Osteoblast (primary cell): ENCODE results near the gene C18orf32. TPM values are rescaled to one million over a fixed set of nuclear protein-coding genes. Genes with fewer than 3 reads are reported as not detected.

Experiments
- DNase-seq: peaks from one replicate; pipeline ENCODE4 v3.0.0; 2011; ENCODE audit warnings: low spot score, mixed read lengths; ENCODE audit not compliant: insufficient read length; ENCODE audit errors: missing footprints
- H2AFZ ChIP-seq: 2 replicates; pipeline ENCODE4 v1.6.0; 2011; ENCODE audit warnings: mild to moderate bottlenecking, low read length
- H3K27ac ChIP-seq: 2 replicates; pipeline ENCODE4 v1.5.1; 2011; ENCODE audit warnings: mild to moderate bottlenecking, low read depth, low read length, moderate library complexity
- H3K27me3 ChIP-seq: 2 replicates; pipeline ENCODE4 v1.6.0; 2012; ENCODE audit warnings: mild to moderate bottlenecking, control low read depth, inconsistent platforms, low read length, moderate library complexity; ENCODE audit not compliant: insufficient read depth
- H3K36me3 ChIP-seq: 2 replicates; pipeline ENCODE4 v1.5.1; 2011; ENCODE audit warnings: mild to moderate bottlenecking, low read length, control low read depth, moderate library complexity; ENCODE audit not compliant: insufficient read depth
- H3K4me1 ChIP-seq: 2 replicates; pipeline ENCODE4 v1.5.1; 2011; ENCODE audit warnings: mild to moderate bottlenecking, low read length, control low read depth, moderate library complexity; ENCODE audit not compliant: insufficient read depth
- H3K4me2 ChIP-seq: 2 replicates; pipeline ENCODE4 v1.6.0; 2011; ENCODE audit warnings: mild to moderate bottlenecking, low read length; ENCODE audit not compliant: insufficient read depth
- H3K4me3 ChIP-seq: fragments of 200-600 bp; sonication (generic); 3 replicates; pipeline ENCODE4 v1.5.1; 2012; ENCODE audit warnings: mild to moderate bottlenecking, low read length, inconsistent platforms; ENCODE audit not compliant: insufficient read depth
- H3K79me2 ChIP-seq: 2 replicates; pipeline ENCODE4 v1.6.0; 2012; ENCODE audit warnings: mild to moderate bottlenecking, low read length, control low read depth, inconsistent platforms; ENCODE audit not compliant: insufficient read depth
- H3K9me3 ChIP-seq: 2 replicates; pipeline ENCODE4 v1.5.1; 2011; ENCODE audit warnings: low read depth, low read length, control low read depth
- H4K20me1 ChIP-seq: 2 replicates; pipeline ENCODE4 v1.6.0; 2012; ENCODE audit warnings: mild to moderate bottlenecking, low read length, control low read depth; ENCODE audit not compliant: insufficient read depth
- total RNA-seq: library from RNA; depleted of rRNA; stranded (reverse); fragments of >200 nt; gene quantifications from 2 replicates; pipeline ENCODE4 v1.2.3, GENCODE V29; 2012
- TF ChIP-seq, protein P1 (sequence below): IDR thresholded peaks from 2 replicates; pipeline ENCODE4 v1.5.1; 2011; ENCODE audit warnings: mild to moderate bottlenecking, low read depth, low read length, moderate library complexity; ENCODE audit errors: extremely low read depth

Gene C18orf32
- total RNA-seq, 1 donor: 16.6 TPM

DNA sequence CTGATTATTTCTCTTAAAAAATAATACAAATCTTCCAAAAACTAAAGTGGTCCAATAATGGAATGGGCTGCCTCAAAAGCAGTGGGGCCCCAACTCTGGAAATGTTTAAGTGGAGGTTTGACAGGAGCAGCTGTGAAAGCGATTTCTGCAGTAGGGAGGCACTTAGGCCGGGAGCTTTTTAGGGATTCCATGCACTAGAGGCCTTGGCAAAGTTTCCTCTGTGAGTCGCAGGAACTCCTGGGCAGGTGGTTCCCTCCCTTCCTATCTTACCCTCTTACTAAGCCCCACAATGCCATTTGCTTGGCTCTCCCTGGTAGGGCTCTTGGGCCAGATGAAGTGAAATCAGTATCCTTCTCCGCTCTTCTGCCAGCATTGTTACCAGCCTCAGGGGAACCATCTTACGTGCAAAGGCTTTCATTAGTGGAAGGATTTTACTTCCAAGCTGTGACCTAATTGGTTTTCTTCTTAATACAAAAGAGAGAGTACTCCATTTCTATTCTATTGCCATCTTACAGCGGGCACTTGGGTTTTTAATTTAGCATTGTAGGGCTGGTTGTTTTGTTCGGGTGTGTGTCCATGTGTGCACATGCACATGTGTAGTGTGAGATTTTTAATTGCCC is 34.3 kb upstream of the C18orf32 start:
- no peaks in the 10 kb centered on the region for H3K36me3 ChIP-seq
- no peaks in the 10 kb centered on the region for H3K4me1 ChIP-seq
- no peaks in the 10 kb centered on the region for H3K79me2 ChIP-seq
- no peak overlapping the region for H2AFZ ChIP-seq
- no peaks in the 10 kb centered on the region for H3K27me3 ChIP-seq
- no peaks in the 10 kb centered on the region for H4K20me1 ChIP-seq
- DNase-seq: no peak
- TF ChIP-seq, protein P1, sequence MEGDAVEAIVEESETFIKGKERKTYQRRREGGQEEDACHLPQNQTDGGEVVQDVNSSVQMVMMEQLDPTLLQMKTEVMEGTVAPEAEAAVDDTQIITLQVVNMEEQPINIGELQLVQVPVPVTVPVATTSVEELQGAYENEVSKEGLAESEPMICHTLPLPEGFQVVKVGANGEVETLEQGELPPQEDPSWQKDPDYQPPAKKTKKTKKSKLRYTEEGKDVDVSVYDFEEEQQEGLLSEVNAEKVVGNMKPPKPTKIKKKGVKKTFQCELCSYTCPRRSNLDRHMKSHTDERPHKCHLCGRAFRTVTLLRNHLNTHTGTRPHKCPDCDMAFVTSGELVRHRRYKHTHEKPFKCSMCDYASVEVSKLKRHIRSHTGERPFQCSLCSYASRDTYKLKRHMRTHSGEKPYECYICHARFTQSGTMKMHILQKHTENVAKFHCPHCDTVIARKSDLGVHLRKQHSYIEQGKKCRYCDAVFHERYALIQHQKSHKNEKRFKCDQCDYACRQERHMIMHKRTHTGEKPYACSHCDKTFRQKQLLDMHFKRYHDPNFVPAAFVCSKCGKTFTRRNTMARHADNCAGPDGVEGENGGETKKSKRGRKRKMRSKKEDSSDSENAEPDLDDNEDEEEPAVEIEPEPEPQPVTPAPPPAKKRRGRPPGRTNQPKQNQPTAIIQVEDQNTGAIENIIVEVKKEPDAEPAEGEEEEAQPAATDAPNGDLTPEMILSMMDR: no peak
- no peak overlapping the region for H3K4me3 ChIP-seq
- H3K27ac ChIP-seq: no peak overlapping the region
- H3K4me2 ChIP-seq: no peak overlapping the region
- H3K9me3 ChIP-seq: no peaks in the 10 kb centered on the region

DNA sequence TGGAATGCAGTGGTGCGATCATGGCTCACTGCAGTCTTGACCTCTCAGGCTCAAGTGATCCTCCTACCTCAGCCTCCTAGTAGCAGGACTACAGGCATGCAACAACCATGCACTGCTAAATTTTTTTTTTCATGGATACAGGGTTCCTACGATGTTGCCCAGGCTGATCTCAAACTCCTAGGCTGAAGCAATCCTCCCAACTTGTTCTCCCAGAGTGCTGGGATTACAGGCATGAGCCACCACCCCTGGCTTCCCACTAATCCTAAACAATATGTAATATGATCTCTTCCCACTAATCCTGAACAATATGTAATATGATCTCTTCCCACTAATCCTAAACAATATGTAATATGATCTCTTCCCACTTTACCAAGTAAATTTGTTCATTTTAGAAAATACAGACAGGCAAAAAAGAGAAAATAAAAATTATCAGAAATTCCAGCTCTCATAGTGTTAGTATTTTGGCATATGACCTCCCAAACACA is 33.7 kb upstream of the C18orf32 start:
- Histone ChIP-seq H2AFZ (no peak overlapping the region), H3K4me2 (no peak overlapping the region), H3K27ac (no peak overlapping the region), H3K36me3 (no peaks in the 10 kb centered on the region), H3K9me3 (no peaks in the 10 kb centered on the region), H3K4me3 (no peak overlapping the region), H3K27me3 (no peaks in the 10 kb centered on the region), H4K20me1 (no peaks in the 10 kb centered on the region), H3K4me1 (no peaks in the 10 kb centered on the region), H3K79me2 (no peaks in the 10 kb centered on the region)
- TF ChIP-seq, protein P1: no peak
- DNase-seq: no peak

DNA sequence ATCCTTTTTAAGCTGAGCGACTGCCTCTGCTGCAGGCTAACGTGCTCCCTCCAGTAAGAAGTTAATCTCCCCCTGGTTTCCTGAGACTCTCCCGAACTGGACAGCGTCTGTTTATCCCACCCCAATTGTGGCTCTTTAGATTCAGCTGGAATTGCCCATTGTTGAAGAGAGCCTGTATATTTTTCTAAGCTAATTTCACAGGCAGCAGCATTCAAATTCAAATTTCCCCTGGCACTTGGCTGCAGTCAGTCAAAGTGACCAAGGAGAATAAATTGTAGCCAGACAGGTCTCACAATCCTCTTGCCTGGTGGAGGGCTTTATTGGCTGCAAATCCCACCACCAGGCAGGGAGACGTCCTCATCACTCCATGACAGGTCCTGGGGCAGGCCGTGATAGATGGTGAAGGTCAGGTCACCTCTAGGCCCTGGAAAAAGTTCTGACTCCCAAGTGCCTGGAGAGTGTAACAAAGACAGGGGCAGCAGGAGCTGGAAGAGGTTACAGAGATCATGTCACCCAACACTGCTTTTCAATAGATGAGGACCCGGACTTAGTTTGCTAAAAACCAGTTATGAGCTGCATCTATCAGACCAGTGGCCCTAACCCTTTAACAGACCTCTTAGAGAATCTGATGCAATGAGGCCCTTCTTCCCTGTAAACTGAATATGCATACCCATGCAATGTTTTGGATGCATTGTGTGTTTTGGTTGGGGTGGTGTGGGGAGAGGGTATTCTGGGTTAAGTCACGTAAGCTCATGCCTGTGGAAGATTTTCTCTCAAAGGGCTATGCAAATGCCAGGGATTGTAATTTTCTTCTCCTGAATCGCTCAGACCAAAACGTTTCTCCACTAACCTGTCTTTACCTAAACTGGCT is 32.3 kb upstream of the C18orf32 start:
- DNase-seq: no peak
- no peaks in the 10 kb centered on the region for H3K79me2 ChIP-seq
- no peak overlapping the region for H2AFZ ChIP-seq
- TF ChIP-seq, protein P1: no peak
- no peaks in the 10 kb centered on the region for H3K27me3 ChIP-seq
- no peak overlapping the region for H3K27ac ChIP-seq
- H3K36me3 ChIP-seq: no peaks in the 10 kb centered on the region
- no peaks in the 10 kb centered on the region for H3K4me1 ChIP-seq
- no peaks in the 10 kb centered on the region for H3K9me3 ChIP-seq
- no peak overlapping the region for H3K4me2 ChIP-seq
- H4K20me1 ChIP-seq: no peaks in the 10 kb centered on the region
- no peak overlapping the region for H3K4me3 ChIP-seq

DNA sequence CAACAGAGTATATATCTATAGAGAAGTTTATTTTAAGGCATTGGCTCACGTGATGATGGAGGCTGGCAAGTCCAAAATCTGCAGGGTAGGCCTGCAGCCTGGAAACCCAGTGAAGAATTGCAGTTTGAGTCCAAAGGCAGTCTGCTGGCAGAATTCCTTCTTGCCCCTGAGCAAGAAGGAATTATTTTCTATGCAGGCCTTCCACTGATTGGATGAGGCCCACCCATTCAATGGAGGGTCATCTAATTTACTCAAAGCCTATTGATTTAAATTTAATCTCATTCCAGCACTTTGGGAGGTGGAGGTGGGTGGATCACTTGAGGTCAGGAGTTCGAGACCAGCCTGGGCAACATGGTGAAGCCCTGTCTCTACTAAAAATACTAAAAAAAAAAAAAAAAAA is 30.4 kb upstream of the C18orf32 start:
- no peaks in the 10 kb centered on the region for H3K4me1 ChIP-seq
- no peak overlapping the region for H3K4me2 ChIP-seq
- TF ChIP-seq, protein P1: no peak
- no peak for DNase-seq
- no peaks in the 10 kb centered on the region for H4K20me1 ChIP-seq
- H2AFZ ChIP-seq: no peak overlapping the region
- H3K27me3 ChIP-seq: no peaks in the 10 kb centered on the region
- no peak overlapping the region for H3K27ac ChIP-seq
- H3K9me3 ChIP-seq: no peaks in the 10 kb centered on the region
- no peak overlapping the region for H3K4me3 ChIP-seq
- no peaks in the 10 kb centered on the region for H3K36me3 ChIP-seq
- H3K79me2 ChIP-seq: no peaks in the 10 kb centered on the region
